Neural progenitor cell (in vitro differentiated cells): ENCODE results near the gene FFAR3. TPM values are rescaled to one million over a fixed set of nuclear protein-coding genes. Genes with fewer than 3 reads are reported as not detected.
"Not testable (repeated sequence)": the region's sequence is repeated elsewhere in the genome, so short reads cannot be mapped to it uniquely, and the experiment has no call there.

ENCODE experiments used
- DNase-seq: peaks from one replicate; pipeline ENCODE4 v3.0.0-alpha.2; 2016; ENCODE audit warnings: low spot score
- H2AFZ ChIP-seq: fragments of 200-600 bp; sonication (generic); replicated peaks from 2 replicates; pipeline ENCODE4 v1.6.1; 2016; ENCODE audit warnings: antibody characterized with exemption
- H3F3A ChIP-seq: fragments of 200-600 bp; sonication (generic); 2 replicates; pipeline ENCODE4 v1.6.1; 2016; ENCODE audit warnings: antibody characterized with exemption, low read depth
- H3K27ac ChIP-seq: fragments of 200-600 bp; sonication (generic); 2 replicates; pipeline ENCODE4 v1.5.1; 2016; ENCODE audit warnings: mild to moderate bottlenecking
- H3K27me3 ChIP-seq: fragments of 200-600 bp; sonication (generic); 2 replicates; pipeline ENCODE4 v1.6.1; 2016; ENCODE audit warnings: mild to moderate bottlenecking, moderate library complexity
- H3K36me3 ChIP-seq: fragments of 200-600 bp; sonication (generic); 2 replicates; pipeline ENCODE4 v1.5.1; 2016
- H3K4me1 ChIP-seq: fragments of 200-600 bp; sonication (generic); 2 replicates; pipeline ENCODE4 v1.6.1; 2016; ENCODE audit warnings: mixed run types
- H3K4me2 ChIP-seq: fragments of 200-600 bp; sonication (generic); 2 replicates; pipeline ENCODE4 v1.6.1; 2016
- H3K4me3 ChIP-seq: fragments of 200-600 bp; sonication (generic); 2 replicates; pipeline ENCODE4 v1.5.1; 2016
- H3K79me2 ChIP-seq: fragments of 200-600 bp; sonication (generic); 2 replicates; pipeline ENCODE4 v1.6.1; 2016; ENCODE audit warnings: low read depth
- H3K9ac ChIP-seq: fragments of 200-600 bp; sonication (generic); 2 replicates; pipeline ENCODE4 v1.6.1; 2016
- H3K9me3 ChIP-seq: fragments of 200-600 bp; sonication (generic); 2 replicates; pipeline ENCODE4 v1.5.1; 2016; ENCODE audit warnings: low read depth
- H4K20me1 ChIP-seq: fragments of 200-600 bp; sonication (generic); 2 replicates; pipeline ENCODE4 v1.6.1; 2016; ENCODE audit warnings: low read depth
- H3K27ac Mint-ChIP-seq: 3 replicates; pipeline ENCODE4 v1.8.0; 2021; ENCODE audit warnings: mixed read lengths
- H3K27me3 Mint-ChIP-seq: 2 replicates; pipeline ENCODE4 v1.8.0; 2022; ENCODE audit warnings: low read depth, mild to moderate bottlenecking, inconsistent platforms, moderate library complexity, mixed read lengths; ENCODE audit not compliant: insufficient read depth
- H3K36me3 Mint-ChIP-seq: 3 replicates; pipeline ENCODE4 v1.8.0; 2021; ENCODE audit warnings: mixed read lengths
- H3K4me1 Mint-ChIP-seq: 3 replicates; pipeline ENCODE4 v1.8.0; 2021; ENCODE audit warnings: mixed read lengths
- H3K4me3 Mint-ChIP-seq: 3 replicates; pipeline ENCODE4 v1.8.0; 2021; ENCODE audit warnings: mild to moderate bottlenecking, moderate library complexity, mixed read lengths
- H3K9me3 Mint-ChIP-seq: 3 replicates; pipeline ENCODE4 v1.8.0; 2020; ENCODE audit warnings: mixed read lengths
- CTCF ChIP-seq: fragments of 200-600 bp; sonication (generic); IDR thresholded peaks from 2 replicates; pipeline ENCODE4 v1.5.1; 2017; ENCODE audit warnings: antibody characterized with exemption, mild to moderate bottlenecking
- EZH2 ChIP-seq: fragments of 200-600 bp; sonication (generic); IDR thresholded peaks from 2 replicates; pipeline ENCODE4 v1.6.1; 2017; ENCODE audit warnings: antibody characterized with exemption, mild to moderate bottlenecking, moderate library complexity
- EZH2phosphoT487 ChIP-seq: fragments of 200-600 bp; sonication (generic); IDR thresholded peaks from 2 replicates; pipeline ENCODE4 v1.6.1; 2017; ENCODE audit warnings: antibody characterized with exemption
- total RNA-seq: library from RNA; depleted of rRNA; stranded (reverse); fragments of >200 nt; gene quantifications from 2 replicates; pipeline ENCODE4 v1.2.3, GENCODE V29; 2015; ENCODE audit warnings: low replicate concordance

Gene FFAR3
- total RNA-seq, 1 donor from 2014 or later, result not detected

- no peak for DNase-seq
- Histone ChIP-seq H3K9ac (no peak overlapping the region), H3K4me2 (no peak overlapping the region), H2AFZ (no peak overlapping the region), H3K27ac (no peak overlapping the region), H3F3A (no peaks in the 10 kb centered on the region), H3K79me2 (no peaks in the 10 kb centered on the region), H3K36me3 (no peaks in the 10 kb centered on the region), H4K20me1 (no peaks in the 10 kb centered on the region), H3K9me3 (no peaks in the 10 kb centered on the region), H3K4me1 (no peaks in the 10 kb centered on the region), H3K27me3 (no peaks in the 10 kb centered on the region), H3K4me3 (no peak overlapping the region)
- Mint-ChIP-seq H3K9me3 (peaks cover 2% of the 10 kb centered on the region), H3K36me3 (no peaks in the 10 kb centered on the region), H3K4me3 (no peak overlapping the region), H3K4me1 (no peaks in the 10 kb centered on the region), H3K27ac (no peak overlapping the region), H3K27me3 (peaks cover 4% of the 10 kb centered on the region)
- TF ChIP-seq EZH2phosphoT487 (no peak), CTCF (no peak), EZH2 (no peak)
These were observed 11.3 kb downstream of the FFAR3 start for GRCh38 chr19:35369522-35369921.

GRCh38 chr19:35370722-35371121, 12.5 kb downstream of the FFAR3 start, which contains the start of gene GPR42:
Gene GPR42 (plus strand): TSS chr19:35371068. CDS start chr19:35371360, 292 bp downstream.
- TF ChIP-seq EZH2phosphoT487, result no peak
- no peak for TF ChIP-seq CTCF
- no peak for TF ChIP-seq EZH2
- no peaks in the 10 kb centered on the region for H3K36me3 ChIP-seq
- no peaks in the 10 kb centered on the region for H3K27me3 ChIP-seq
- no peak for DNase-seq
- Mint-ChIP-seq H3K4me1 (no peaks in the 10 kb centered on the region), H3K4me3 (no peak within 1 kb of the TSS), H3K9me3 (peaks cover 2% of the 10 kb centered on the region), H3K27ac (no peak within 1 kb of the TSS), H3K36me3 (no peaks in the 10 kb centered on the region), H3K27me3 (peaks cover 7% of the 10 kb centered on the region)
- no peak within 1 kb of the TSS for H3K9ac ChIP-seq
- no peaks in the 10 kb centered on the region for H3K9me3 ChIP-seq
- H3K4me2 ChIP-seq, result no peak within 1 kb of the TSS
- no peaks in the 10 kb centered on the region for H3K4me1 ChIP-seq
- no peaks in the 10 kb centered on the region for H4K20me1 ChIP-seq
- no peak within 1 kb of the TSS for H2AFZ ChIP-seq
- no peaks in the 10 kb centered on the region for H3F3A ChIP-seq
- no peaks in the 10 kb centered on the region for H3K79me2 ChIP-seq
- no peak within 1 kb of the TSS for H3K4me3 ChIP-seq
- no peak within 1 kb of the TSS for H3K27ac ChIP-seq

GRCh38 chr19:35373492-35373891, 15.2 kb downstream of the FFAR3 start:
- Mint-ChIP-seq H3K4me3 (no peak overlapping the region), H3K27me3 (peaks cover 7% of the 10 kb centered on the region), H3K27ac (no peak overlapping the region), H3K4me1 (no peaks in the 10 kb centered on the region), H3K9me3 (peaks cover 2% of the 10 kb centered on the region), H3K36me3 (no peaks in the 10 kb centered on the region)
- no peaks in the 10 kb centered on the region for H3K79me2 ChIP-seq
- TF ChIP-seq CTCF, result no peak
- H3K4me1 ChIP-seq, result no peaks in the 10 kb centered on the region
- no peak overlapping the region for H3K4me3 ChIP-seq
- H3K4me2 ChIP-seq, result no peak overlapping the region
- H3K36me3 ChIP-seq, result no peaks in the 10 kb centered on the region
- H4K20me1 ChIP-seq, result no peaks in the 10 kb centered on the region
- H2AFZ ChIP-seq, result no peak overlapping the region
- no peaks in the 10 kb centered on the region for H3F3A ChIP-seq
- no peaks in the 10 kb centered on the region for H3K27me3 ChIP-seq
- DNase-seq, result no peak
- H3K9ac ChIP-seq, result no peak overlapping the region
- no peaks in the 10 kb centered on the region for H3K9me3 ChIP-seq
- no peak overlapping the region for H3K27ac ChIP-seq

GRCh38 chr19:35374031-35374430, 15.8 kb downstream of the FFAR3 start:
- H3K4me3 ChIP-seq, H3K9ac ChIP-seq, H3K9me3 Mint-ChIP-seq, DNase-seq, H3K36me3 Mint-ChIP-seq, H3K27ac ChIP-seq, H3K4me1 ChIP-seq, H2AFZ ChIP-seq, H3K27me3 Mint-ChIP-seq, H3F3A ChIP-seq, H3K27ac Mint-ChIP-seq, H3K4me1 Mint-ChIP-seq, H4K20me1 ChIP-seq, H3K4me3 Mint-ChIP-seq, H3K27me3 ChIP-seq, H3K9me3 ChIP-seq, H3K36me3 ChIP-seq, H3K4me2 ChIP-seq, H3K79me2 ChIP-seq: not testable (repeated sequence)
